Measurements from ENCODE around the gene PNPLA8.

PNPLA8 gene

GRCh38 chr7:108464743-108465142, 61.2 kb downstream of the PNPLA8 start:
- no peak for DNase-seq

- DNase-seq = no peak
These were observed 62.3 kb downstream of the PNPLA8 start for GRCh38 chr7:108463613-108464012.

- DNase-seq = no peak
These were observed 64.1 kb downstream of the PNPLA8 start for GRCh38 chr7:108461840-108462239.

- DNase-seq = no peak
These were observed 65.0 kb downstream of the PNPLA8 start for GRCh38 chr7:108460964-108461363.

GRCh38 chr7:108459922-108460551, 65.9 kb downstream of the PNPLA8 start:
- no peak for DNase-seq

- no peak for DNase-seq
These were observed 68.1 kb downstream of the PNPLA8 start for GRCh38 chr7:108457871-108458270.

GRCh38 chr7:108456845-108457540, 68.9 kb downstream of the PNPLA8 start:
- DNase-seq = no peak

- peak; percentile 76 for DNase-seq
These were observed 69.8 kb downstream of the PNPLA8 start, which contains the start of gene NRCAM for GRCh38 chr7:108455998-108456677. Gene NRCAM (minus strand): TSS chr7:108456436. CDS start chr7:108240064, 216,372 bp downstream.

GRCh38 chr7:108455551-108455997, 70.4 kb downstream of the PNPLA8 start:
- no peak for DNase-seq

GRCh38 chr7:108454674-108455550, 71.0 kb downstream of the PNPLA8 start:
- DNase-seq = peak; percentile 62

- DNase-seq = no peak
These were observed 71.6 kb downstream of the PNPLA8 start for GRCh38 chr7:108454317-108454673.

- no peak for DNase-seq
These were observed 72.6 kb downstream of the PNPLA8 start for GRCh38 chr7:108453320-108453719.

GRCh38 chr7:108452707-108453106, 73.2 kb downstream of the PNPLA8 start:
- DNase-seq = peak; percentile 20

GRCh38 chr7:108451296-108451848, 74.6 kb downstream of the PNPLA8 start:
- DNase-seq = no peak

GRCh38 chr7:108450160-108450559, 75.8 kb downstream of the PNPLA8 start:
- DNase-seq = no peak

- DNase-seq = no peak
These were observed 76.4 kb downstream of the PNPLA8 start for GRCh38 chr7:108449521-108449920.

- peak; percentile 41 for DNase-seq
These were observed 77.1 kb downstream of the PNPLA8 start for GRCh38 chr7:108448584-108449505.

GRCh38 chr7:108442039-108442568, 83.8 kb downstream of the PNPLA8 start:
- peak; percentile 64 for DNase-seq

- no peak for DNase-seq
These were observed 84.5 kb downstream of the PNPLA8 start for GRCh38 chr7:108441392-108441955.

- DNase-seq = no peak
These were observed 85.3 kb downstream of the PNPLA8 start for GRCh38 chr7:108440613-108441012.

GRCh38 chr7:108436906-108437305, 89.0 kb downstream of the PNPLA8 start:
- DNase-seq = no peak
